Ovary (tissue), 9 donors: ENCODE results near the gene PRPF40A. TPM values are rescaled to one million over a fixed set of nuclear protein-coding genes. Genes with fewer than 3 reads are reported as not detected.
A peak's percentile ranks its signal among the peaks of the same experiment; 100 is the strongest.
"Not testable (repeated sequence)": the region's sequence is repeated elsewhere in the genome, so short reads cannot be mapped to it uniquely, and the experiment has no call there.

Experiments used
- DNase-seq, 5 donors: peaks; one replicate each; pipeline ENCODE4 v3.0.0-alpha.2; 2019 to 2020
- H3K27ac ChIP-seq, 2 donors: fragments of 200-600 bp; one replicate each; pipeline versions ENCODE4 v1.5.1 to v1.8.0; 2019 to 2022
- H3K27me3 ChIP-seq: fragments of 200-600 bp; one replicate; pipeline ENCODE4 v1.8.0; 2022
- H3K36me3 ChIP-seq: fragments of 200-600 bp; sonication (generic); one replicate; pipeline ENCODE4 v1.5.1; 2019
- H3K4me1 ChIP-seq: one replicate; pipeline ENCODE4 v1.8.1; 2013; ENCODE audit warnings: mild to moderate bottlenecking, moderate library complexity; ENCODE audit not compliant: insufficient read depth
- H3K4me3 ChIP-seq: fragments of 200-600 bp; sonication (generic); one replicate; pipeline ENCODE4 v1.5.1; 2017
- H3K9me3 ChIP-seq, 2 donors: fragments of 200-600 bp in 1 of 2; sonication (generic) in 1 of 2; one replicate each; pipeline versions ENCODE4 v1.5.1 to v1.8.1; 2013 to 2019; ENCODE audit warnings: mild to moderate bottlenecking in 1 of 2, moderate library complexity in 1 of 2
- EP300 ChIP-seq: sonication (generic); formaldehyde crosslinking; IDR thresholded peaks from one replicate; pipeline ENCODE4 v1.6.1; 2017; ENCODE audit warnings: antibody characterized with exemption
- POLR2A ChIP-seq: fragments of 450-650 bp; IDR thresholded peaks from one replicate; pipeline ENCODE4 v1.6.1; 2017; ENCODE audit warnings: antibody characterized with exemption, mild to moderate bottlenecking, moderate library complexity
- WGBS, 3 donors: extraction: QIAGEN DNeasy Blood & Tissue Kit in 1 of 3; methylation state at CpG; one replicate each; pipeline versions ENCODE4 v1.1.5 to v1.1.7; 2013 to 2017; 5-methylcytosine and 5-hydroxymethylcytosine counted together
- intact Hi-C, 4 donors: fragments of 100-400 bp; cut with DNase I; formaldehyde crosslinking; loops; one replicate each; pipeline versions ENCODE4 v1.11.0 to v1.15.1; 2022 to 2023
- polyA plus RNA-seq, 2 donors: library from polyadenylated mRNA; stranded (reverse); fragments of 200-250 nt in 1 of 2; fragments of 350-450 nt in 1 of 2; fragmentation: Illumina TruSeq in 1 of 2; extraction: RNeasy Lipid Tissue Mini Kit (QIAGEN cat#74804) in 1 of 2; gene quantifications; one replicate each; pipeline ENCODE4 v1.2.3, GENCODE V29; 2013 to 2014
- total RNA-seq, 7 donors: library from RNA; depleted of rRNA in 2 of 7; stranded (reverse); fragments of >200 nt in 2 of 7; fragmentation: NEBNext Ultra II Directional in 3 of 7; extraction: Animal tissue kit (Norgen Biotek cat#: 25700) in 3 of 7; gene quantifications; one replicate each; pipeline versions ENCODE4 v1.1.0 to v1.2.4, GENCODE V29; 2016 to 2023
- TF ChIP-seq, protein P1 (sequence below), 3 donors: fragments of 450-650 bp in 2 of 3; fragments of 200-600 bp in 1 of 3; IDR thresholded peaks; one replicate each; pipeline versions ENCODE4 v1.5.1 to v1.8.0; 2016 to 2022; ENCODE audit warnings: antibody characterized with exemption in 3 of 3, mild to moderate bottlenecking in 1 of 3
- donor health status: DM: no; HTN: no; CAD: no; lungs with moderate emphysema.
- donor health status: DM: no; HTN: no; CAD: no.
- donor health status: Bipolar disorder and iron deficiency.
- donor health status: DM: yes; HTN: yes; CAD: no.
- donor health status: DM: no; HTN: no; CAD: no.
- donor health status: DM: yes; HTN: yes; CAD: no.

PRPF40A gene
- total and polyA plus RNA-seq, 9 donors = 27.5 to 81.9 (median 61.9) TPM

DNA sequence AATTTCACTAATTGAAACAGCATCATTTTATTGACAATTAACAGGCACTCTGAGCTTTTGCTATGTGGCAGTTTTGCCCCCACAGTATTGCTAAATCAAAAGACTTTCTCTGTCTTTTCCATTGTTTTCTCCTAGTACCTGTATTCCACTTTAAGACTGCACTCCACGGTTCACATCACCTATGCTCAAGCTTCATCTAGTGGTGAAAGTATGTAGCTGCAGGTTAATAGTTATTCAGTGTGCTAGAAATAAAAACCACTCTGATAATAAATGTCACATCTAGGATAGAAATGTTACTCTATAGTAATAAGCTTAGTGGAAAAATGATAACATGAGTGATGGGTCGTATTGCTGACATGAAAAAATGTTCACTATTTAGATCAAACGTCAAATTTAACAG, 25.7 kb upstream of the PRPF40A start:
- no peaks in the 10 kb centered on the region for H3K36me3 ChIP-seq
- no peak overlapping the region for H3K4me3 ChIP-seq
- H3K27ac ChIP-seq = no peak overlapping the region
- no peak for DNase-seq
- no peaks in the 10 kb centered on the region for H3K27me3 ChIP-seq
- no peak for TF ChIP-seq EP300
- TF ChIP-seq, protein P1, sequence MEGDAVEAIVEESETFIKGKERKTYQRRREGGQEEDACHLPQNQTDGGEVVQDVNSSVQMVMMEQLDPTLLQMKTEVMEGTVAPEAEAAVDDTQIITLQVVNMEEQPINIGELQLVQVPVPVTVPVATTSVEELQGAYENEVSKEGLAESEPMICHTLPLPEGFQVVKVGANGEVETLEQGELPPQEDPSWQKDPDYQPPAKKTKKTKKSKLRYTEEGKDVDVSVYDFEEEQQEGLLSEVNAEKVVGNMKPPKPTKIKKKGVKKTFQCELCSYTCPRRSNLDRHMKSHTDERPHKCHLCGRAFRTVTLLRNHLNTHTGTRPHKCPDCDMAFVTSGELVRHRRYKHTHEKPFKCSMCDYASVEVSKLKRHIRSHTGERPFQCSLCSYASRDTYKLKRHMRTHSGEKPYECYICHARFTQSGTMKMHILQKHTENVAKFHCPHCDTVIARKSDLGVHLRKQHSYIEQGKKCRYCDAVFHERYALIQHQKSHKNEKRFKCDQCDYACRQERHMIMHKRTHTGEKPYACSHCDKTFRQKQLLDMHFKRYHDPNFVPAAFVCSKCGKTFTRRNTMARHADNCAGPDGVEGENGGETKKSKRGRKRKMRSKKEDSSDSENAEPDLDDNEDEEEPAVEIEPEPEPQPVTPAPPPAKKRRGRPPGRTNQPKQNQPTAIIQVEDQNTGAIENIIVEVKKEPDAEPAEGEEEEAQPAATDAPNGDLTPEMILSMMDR (IDR thresholded peaks at IDR 0.05) = peak in 1 of 3 donors; percentile 18
- H3K9me3 ChIP-seq = peaks cover 0 to 7% of the 10 kb centered on the region in 2 donors
- H3K4me1 ChIP-seq = no peaks in the 10 kb centered on the region
- WGBS, 3 donors = 9 to 40% (median 21%) methylated on average over 3 of the region's 3 CpGs
- intact Hi-C loops = loop anchor here in 1 of 4 donors (5.0 kb wide), 1 partner anchor 551 kb away; no protein-coding TSS in a partner anchor

DNA sequence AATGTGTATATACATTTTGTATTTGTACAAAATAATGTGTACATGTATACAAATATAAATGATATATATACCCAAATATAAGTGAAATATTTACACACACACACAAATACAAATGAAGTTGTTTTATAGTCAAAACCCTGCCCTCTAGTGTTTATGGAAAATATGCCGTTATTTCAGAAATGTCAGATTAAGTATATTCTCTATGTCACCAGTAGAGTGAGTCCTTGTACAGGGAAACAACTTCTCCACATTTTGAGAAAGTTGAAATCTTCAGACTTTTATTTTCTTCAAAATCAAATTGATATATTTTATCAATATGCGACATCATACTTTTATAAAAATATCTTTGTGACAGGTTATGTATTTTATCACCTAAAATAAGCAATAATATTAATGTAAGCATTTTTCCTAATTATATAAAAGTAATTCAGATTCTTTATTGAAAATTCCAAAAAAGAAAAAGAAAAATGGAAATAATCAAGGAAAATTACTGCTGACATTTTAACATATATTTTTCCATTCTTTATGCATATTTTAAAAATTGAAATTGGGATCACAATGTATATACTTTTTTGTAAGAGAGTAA, 23.6 kb upstream of the PRPF40A start:
- Histone ChIP-seq H3K27ac (no peak overlapping the region), H3K4me1 (no peaks in the 10 kb centered on the region), H3K36me3 (no peaks in the 10 kb centered on the region), H3K27me3 (no peaks in the 10 kb centered on the region), H3K4me3 (no peak overlapping the region), H3K9me3 (peaks cover 0 to 7% of the 10 kb centered on the region in 2 donors)
- WGBS, 3 donors = 30 to 34% (median 33%) methylated on average over 2 of the region's 2 CpGs
- intact Hi-C loops = loop anchor here in 1 of 4 donors (5.0 kb wide), 1 partner anchor 549 kb away; no protein-coding TSS in a partner anchor
- no peak for DNase-seq
- no peak for TF ChIP-seq EP300
- TF ChIP-seq, protein P1 (IDR thresholded peaks at IDR 0.05) = peak; percentile 60 to 78 (median 70)

DNA sequence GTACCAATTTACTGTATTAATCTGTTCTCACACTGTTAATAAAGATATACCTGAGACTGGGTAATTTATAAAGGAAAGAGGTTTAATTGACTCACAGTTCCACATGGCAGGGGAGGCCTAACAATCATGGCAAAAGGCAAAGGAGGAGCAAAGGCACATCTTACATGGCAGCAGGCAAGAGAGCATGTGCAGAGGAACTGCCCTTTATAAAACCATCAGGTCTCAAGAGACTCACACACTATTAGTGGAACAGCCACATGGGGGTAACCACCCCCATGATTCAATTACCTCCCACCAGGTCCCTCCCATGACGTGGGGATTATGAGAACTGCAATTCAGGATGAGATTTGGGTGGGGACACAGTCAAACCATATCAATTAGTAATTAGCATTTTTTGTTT, 22.4 kb upstream of the PRPF40A start:
- intact Hi-C loops = loop anchor here in 2 of 4 donors (5.0 kb wide), 2 partner anchors 547 to 738 kb away; partner anchors contain the start of gene RPRM (in 1 of the 2)
- 86 to 98% (median 93%) methylated on average over 1 of the region's 1 CpG for WGBS, 3 donors

DNA sequence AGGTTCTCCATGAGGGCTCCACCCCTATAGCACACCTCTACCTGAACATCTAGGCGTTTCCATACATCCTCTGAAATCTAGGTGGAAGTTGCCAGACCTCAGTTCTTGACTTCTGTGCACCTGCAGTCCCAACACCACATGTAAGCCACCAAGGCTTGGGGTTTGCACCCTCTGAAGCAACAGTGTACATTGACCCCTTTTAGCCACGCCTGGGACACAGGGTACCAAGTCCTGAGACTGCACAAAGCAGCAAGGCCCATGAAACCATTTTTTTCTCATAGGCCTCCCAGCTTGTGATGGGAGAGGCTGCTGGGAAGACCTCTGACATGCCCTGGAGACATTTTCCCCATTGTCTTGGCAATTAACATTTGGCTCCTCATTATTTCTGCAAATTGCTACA, 21.2 kb upstream of the PRPF40A start:
- 95 to 97% (median 96%) methylated on average over 2 of the region's 2 CpGs for WGBS, 3 donors
- TF ChIP-seq, protein P1 (IDR thresholded peaks at IDR 0.05) = no peak
- no peak for TF ChIP-seq POLR2A
- no peak for TF ChIP-seq EP300
- no peak overlapping the region for H3K27ac ChIP-seq

More for the DNA sequence above, 22.4 kb upstream of the PRPF40A start:
- H3K27ac ChIP-seq, H3K4me3 ChIP-seq, DNase-seq, H3K27me3 ChIP-seq, H3K4me1 ChIP-seq, H3K9me3 ChIP-seq, H3K36me3 ChIP-seq: not testable (repeated sequence)

DNA sequence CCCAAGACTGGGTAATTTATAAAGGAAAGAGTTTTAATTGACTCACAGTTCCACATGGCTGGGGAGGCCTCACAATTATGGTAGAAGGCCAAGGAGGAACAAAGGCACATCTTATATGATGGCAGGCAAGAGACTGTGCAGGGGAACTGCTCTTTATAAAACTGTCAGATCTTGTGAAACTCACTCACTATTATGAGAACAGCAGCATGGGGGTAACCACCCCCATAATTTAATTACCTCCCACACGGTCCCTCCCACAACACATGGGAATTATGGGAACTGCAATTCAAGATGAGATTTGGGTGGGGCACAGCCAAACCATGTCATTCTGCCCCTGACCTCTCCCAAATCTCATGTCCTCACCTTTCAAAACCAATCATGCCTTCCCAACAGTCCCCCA, 20.2 kb upstream of the PRPF40A start:
- H3K4me1 ChIP-seq, H3K36me3 ChIP-seq, H3K9me3 ChIP-seq, H3K27ac ChIP-seq, H3K4me3 ChIP-seq, H3K27me3 ChIP-seq, DNase-seq: not testable (repeated sequence)
- intact Hi-C loops = loop anchor here in 1 of 4 donors (5.0 kb wide), 1 partner anchor 740 kb away; the partner anchor contains the start of gene RPRM
- WGBS, 3 donors = 79 to 98% (median 86%) methylated on average over 1 of the region's 1 CpG

More for the DNA sequence above, 21.2 kb upstream of the PRPF40A start:
- no peaks in the 10 kb centered on the region for H3K27me3 ChIP-seq
- DNase-seq = no peak
- peaks cover 0 to 7% of the 10 kb centered on the region in 2 donors for H3K9me3 ChIP-seq
- H3K4me1 ChIP-seq = no peaks in the 10 kb centered on the region
- intact Hi-C loops = loop anchor here in 1 of 4 donors (5.0 kb wide), 1 partner anchor 739 kb away; the partner anchor contains the start of gene RPRM
- no peak overlapping the region for H3K4me3 ChIP-seq
- H3K36me3 ChIP-seq = no peaks in the 10 kb centered on the region
